Coronary artery (tissue), 2 donors: ENCODE measurements around the gene FYN.

Experiments
- DNase-seq: peaks from one replicate; pipeline ENCODE4 v3.0.0-alpha.2; 2017; ENCODE audit warnings: low spot score
- H3K27ac ChIP-seq, 2 donors: fragments of 200-600 bp; sonication (generic); one replicate each; pipeline ENCODE4 v1.5.1; 2016 to 2019
- H3K4me3 ChIP-seq: fragments of 200-600 bp; sonication (generic); 2 replicates; pipeline ENCODE4 v1.5.1; 2016; ENCODE audit warnings: mild to moderate bottlenecking, moderate library complexity
- CTCF ChIP-seq: fragments of 200-600 bp; sonication (generic); IDR thresholded peaks from one replicate; pipeline ENCODE4 v1.5.1; 2019; ENCODE audit warnings: antibody characterized with exemption

FYN gene

DNA sequence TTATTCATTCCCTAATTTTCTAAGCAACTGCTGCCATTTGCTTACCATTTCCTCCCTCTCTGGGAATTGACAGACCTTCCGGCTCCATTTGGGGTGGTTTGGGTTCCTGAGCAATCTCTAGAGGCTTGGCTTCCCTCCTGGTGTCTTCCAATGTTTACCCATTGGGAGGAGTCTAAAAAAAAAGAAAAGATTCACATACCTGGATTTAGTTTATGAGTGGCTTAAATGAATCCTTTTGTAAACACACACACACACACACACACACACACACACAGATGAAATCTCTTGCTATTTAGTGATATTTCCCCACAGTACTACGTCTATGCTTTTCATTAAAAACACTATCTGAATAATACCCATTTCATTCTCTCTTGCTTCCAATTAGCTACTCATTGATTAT is 219.3 kb downstream of the FYN start:
- H3K4me3 ChIP-seq, result no peak overlapping the region
- TF ChIP-seq CTCF, result no peak
- no peak overlapping the region for H3K27ac ChIP-seq
- no peak for DNase-seq

DNA sequence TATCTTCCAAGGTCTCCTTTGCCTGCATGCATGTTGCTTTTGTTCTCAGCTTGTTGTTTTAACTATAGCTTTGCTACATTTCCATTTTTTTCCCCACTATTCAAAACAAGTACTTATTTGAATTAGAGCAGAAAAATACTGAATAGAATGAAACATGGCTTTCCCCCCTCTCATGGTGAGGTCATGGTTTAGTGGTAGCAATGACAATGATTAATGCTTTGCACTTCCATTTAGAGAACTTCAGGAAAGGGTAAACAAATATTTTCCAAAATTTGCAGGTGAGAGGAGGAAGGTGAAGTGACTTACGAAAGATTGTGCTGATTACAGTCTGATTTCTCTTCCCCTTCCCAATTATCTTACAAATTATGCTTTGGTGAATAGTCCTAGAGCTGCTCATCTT is 219.8 kb downstream of the FYN start:
- DNase-seq, result no peak
- Histone ChIP-seq H3K27ac (no peak overlapping the region), H3K4me3 (no peak overlapping the region)
- TF ChIP-seq CTCF, result no peak

GRCh38 chr6:111652156-111652555 is 221.1 kb downstream of the FYN start:
- TF ChIP-seq CTCF, result no peak
- Histone ChIP-seq H3K27ac (no peak overlapping the region), H3K4me3 (no peak overlapping the region)
- DNase-seq, result no peak

DNA sequence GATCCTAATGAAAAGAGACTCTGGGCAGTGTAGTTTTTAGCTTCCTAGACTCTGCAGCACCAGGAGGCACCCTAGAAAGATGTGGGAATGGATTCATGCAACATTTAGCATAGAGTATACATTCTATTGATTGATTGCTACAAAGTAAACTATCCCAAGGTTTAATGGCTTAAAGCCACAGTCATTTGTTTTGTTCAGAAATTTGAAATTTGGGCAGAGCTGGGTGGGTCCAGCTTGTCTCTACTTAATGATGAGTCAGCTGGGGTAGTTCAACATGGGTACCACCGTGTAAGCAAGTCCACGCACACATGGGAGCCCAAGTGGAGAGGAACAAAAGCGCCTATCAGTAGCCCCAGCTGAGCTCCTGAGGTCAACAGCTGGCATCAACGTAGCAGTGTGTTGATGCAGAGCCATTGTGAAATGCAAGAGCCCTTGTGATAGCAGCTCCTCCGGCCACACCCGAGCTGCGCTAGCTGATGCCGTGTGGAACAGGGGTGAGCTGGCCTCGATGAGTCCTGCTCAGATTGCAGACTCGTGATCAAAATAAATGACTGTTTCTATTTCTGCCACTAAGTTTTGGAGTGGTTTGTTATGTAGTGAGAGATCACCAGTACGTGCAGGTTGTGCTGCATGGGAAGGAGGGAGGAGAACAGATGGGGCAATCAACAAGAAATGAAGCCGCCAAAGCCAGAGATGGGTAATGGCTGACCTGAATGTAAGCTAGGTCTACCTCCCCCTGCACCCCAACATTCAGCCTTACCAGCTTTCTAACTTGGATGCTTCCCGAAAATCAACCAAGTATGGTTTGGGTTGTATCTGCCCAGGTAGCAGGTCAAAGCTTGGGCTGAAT is 221.8 kb downstream of the FYN start:
- H3K4me3 ChIP-seq, result no peak overlapping the region
- H3K27ac ChIP-seq, result no peak overlapping the region
- DNase-seq, result no peak
- no peak for TF ChIP-seq CTCF

- DNase-seq, result no peak
- TF ChIP-seq CTCF, result no peak
- H3K27ac ChIP-seq, result no peak overlapping the region
- H3K4me3 ChIP-seq, result no peak overlapping the region
These were observed 223.2 kb downstream of the FYN start for GRCh38 chr6:111650049-111650448.

- no peak overlapping the region for H3K4me3 ChIP-seq
- DNase-seq, result no peak
- TF ChIP-seq CTCF, result no peak
- peak overlapping the region in 1 of 2 donors; percentile 59 for H3K27ac ChIP-seq
These were observed 225.2 kb downstream of the FYN start for GRCh38 chr6:111648100-111648499.

DNA sequence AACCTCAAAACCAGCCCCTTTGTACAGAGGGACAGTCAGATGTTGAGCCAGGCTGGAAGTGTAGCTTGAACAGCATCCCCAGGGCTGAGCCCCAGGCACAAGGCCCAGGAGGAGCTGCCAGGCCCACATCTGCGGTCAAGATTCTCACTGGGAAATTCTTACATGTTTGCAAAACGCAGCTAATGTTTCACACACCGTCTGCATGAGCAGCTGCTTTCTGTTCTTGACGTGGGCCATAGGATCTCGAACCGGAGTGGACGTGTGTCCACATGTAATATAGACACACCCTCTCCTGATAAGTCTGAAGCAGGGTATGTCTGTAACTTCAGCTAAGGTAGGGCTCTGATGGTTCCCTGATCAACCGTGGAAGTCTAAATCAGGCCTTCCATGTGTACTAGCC is 226.3 kb downstream of the FYN start:
- H3K4me3 ChIP-seq, result no peak overlapping the region
- H3K27ac ChIP-seq, result peak overlapping the region in 1 of 2 donors; percentile 59
- no peak for TF ChIP-seq CTCF
- DNase-seq, result no peak
